MM.1S (cell line): ENCODE data around the gene AHCYL2.

Experiments used
- DNase-seq: peaks from one replicate; pipeline ENCODE4 v3.0.0-alpha.2; 2015
- H2AFZ ChIP-seq: fragments of 300-600 bp; sonication (generic); 2 replicates; pipeline ENCODE4 v1.6.0; 2016; ENCODE audit warnings: antibody characterized with exemption, low read length
- H3F3A ChIP-seq: fragments of 300-600 bp; sonication (generic); 2 replicates; pipeline ENCODE4 v1.6.1; 2016; ENCODE audit warnings: mild to moderate bottlenecking, antibody characterized with exemption, low read length, moderate library complexity, mixed read lengths; ENCODE audit not compliant: insufficient read depth
- H3K27ac ChIP-seq: fragments of 300-600 bp; sonication (generic); 2 replicates; pipeline ENCODE4 v1.5.1; 2016; ENCODE audit warnings: mild to moderate bottlenecking, low read length
- H3K27me3 ChIP-seq: fragments of 300-600 bp; sonication (generic); replicated peaks from 2 replicates; pipeline ENCODE4 v1.6.0; 2016; ENCODE audit warnings: low read length; ENCODE audit not compliant: insufficient read depth
- H3K36me3 ChIP-seq: fragments of 300-600 bp; sonication (generic); replicated peaks from 2 replicates; pipeline ENCODE4 v1.6.1; 2016; ENCODE audit warnings: mild to moderate bottlenecking, low read length, mixed read lengths; ENCODE audit not compliant: insufficient read depth
- H3K4me1 ChIP-seq: fragments of 300-600 bp; sonication (generic); 2 replicates; pipeline ENCODE4 v1.6.1; 2016; ENCODE audit warnings: low read length, mixed read lengths
- H3K4me2 ChIP-seq: fragments of 300-600 bp; sonication (generic); 2 replicates; pipeline ENCODE4 v1.6.0; 2016; ENCODE audit warnings: low read depth, low read length
- H3K4me3 ChIP-seq: fragments of 300-600 bp; sonication (generic); 2 replicates; pipeline ENCODE4 v1.5.1; 2016; ENCODE audit warnings: low read length, mixed read lengths
- H3K79me2 ChIP-seq: fragments of 300-600 bp; sonication (generic); 2 replicates; pipeline ENCODE4 v1.6.1; 2016; ENCODE audit warnings: mixed run types, low read length, mixed read lengths
- H3K9ac ChIP-seq: fragments of 300-600 bp; sonication (generic); 2 replicates; pipeline ENCODE4 v1.6.1; 2016; ENCODE audit warnings: low read length, mixed read lengths
- H3K9me2 ChIP-seq: fragments of 300-600 bp; sonication (generic); replicated peaks from 2 replicates; pipeline ENCODE4 v1.6.1; 2016; ENCODE audit warnings: mild to moderate bottlenecking, low read length, mixed read lengths; ENCODE audit not compliant: insufficient read depth
- H3K9me3 ChIP-seq: fragments of 300-600 bp; sonication (generic); replicated peaks from 2 replicates; pipeline ENCODE4 v1.6.1; 2016; ENCODE audit warnings: mild to moderate bottlenecking, low read length, mixed read lengths; ENCODE audit not compliant: insufficient read depth
- H4K20me1 ChIP-seq: fragments of 300-600 bp; sonication (generic); 2 replicates; pipeline ENCODE4 v1.6.1; 2016; ENCODE audit warnings: mild to moderate bottlenecking, low read length, moderate library complexity, mixed read lengths; ENCODE audit not compliant: insufficient read depth
- CTCF ChIP-seq: fragments of 300-600 bp; sonication (generic); IDR thresholded peaks from 2 replicates; pipeline ENCODE4 v1.5.1; 2016; ENCODE audit warnings: antibody characterized with exemption, low read length, mixed read lengths
- EZH2 ChIP-seq: fragments of 300-600 bp; sonication (generic); optimal IDR thresholded peaks from 2 replicates; pipeline ENCODE3; 2017; ENCODE audit warnings: low read depth, mild to moderate bottlenecking, antibody characterized with exemption, low read length, mixed read lengths
- EZH2phosphoT487 ChIP-seq: fragments of 300-600 bp; sonication (generic); IDR thresholded peaks from 2 replicates; pipeline ENCODE4 v1.6.1; 2018; ENCODE audit warnings: antibody characterized with exemption, low read length

AHCYL2 gene

GRCh38 chr7:129327076-129327475 lies 102.2 kb downstream of the AHCYL2 start:
- TF ChIP-seq CTCF, result no peak
- TF ChIP-seq EZH2phosphoT487, result no peak
- no peak for TF ChIP-seq EZH2
- H3K27ac ChIP-seq, result no peak overlapping the region
- H3K4me2 ChIP-seq, result no peak overlapping the region
- no peaks in the 10 kb centered on the region for H3K9me2 ChIP-seq
- H3K9ac ChIP-seq, result no peak overlapping the region
- no peak for DNase-seq
- H2AFZ ChIP-seq, result no peak overlapping the region
- no peaks in the 10 kb centered on the region for H3K36me3 ChIP-seq
- no peaks in the 10 kb centered on the region for H3K9me3 ChIP-seq
- H3K4me1 ChIP-seq, result no peaks in the 10 kb centered on the region
- no peaks in the 10 kb centered on the region for H3K27me3 ChIP-seq
- H3F3A ChIP-seq, result no peaks in the 10 kb centered on the region
- no peaks in the 10 kb centered on the region for H4K20me1 ChIP-seq
- no peaks in the 10 kb centered on the region for H3K79me2 ChIP-seq
- H3K4me3 ChIP-seq, result no peak overlapping the region

- H3K9ac ChIP-seq, result no peak overlapping the region
- no peaks in the 10 kb centered on the region for H3K9me3 ChIP-seq
- no peaks in the 10 kb centered on the region for H3F3A ChIP-seq
- no peaks in the 10 kb centered on the region for H4K20me1 ChIP-seq
- H3K9me2 ChIP-seq, result no peaks in the 10 kb centered on the region
- no peak overlapping the region for H3K27ac ChIP-seq
- no peak overlapping the region for H3K4me2 ChIP-seq
- no peaks in the 10 kb centered on the region for H3K79me2 ChIP-seq
- H2AFZ ChIP-seq, result no peak overlapping the region
- no peak for TF ChIP-seq EZH2phosphoT487
- TF ChIP-seq CTCF, result no peak
- no peak for TF ChIP-seq EZH2
- no peaks in the 10 kb centered on the region for H3K4me1 ChIP-seq
- no peaks in the 10 kb centered on the region for H3K27me3 ChIP-seq
- no peaks in the 10 kb centered on the region for H3K36me3 ChIP-seq
- DNase-seq, result no peak
- no peak overlapping the region for H3K4me3 ChIP-seq
These were observed 107.6 kb downstream of the AHCYL2 start for GRCh38 chr7:129332254-129333035.

GRCh38 chr7:129334473-129334872 lies 109.6 kb downstream of the AHCYL2 start:
- Histone ChIP-seq H3K4me3 (no peak overlapping the region), H4K20me1 (no peaks in the 10 kb centered on the region), H3K4me1 (no peaks in the 10 kb centered on the region), H3K27ac (no peak overlapping the region), H3K79me2 (no peaks in the 10 kb centered on the region), H3K27me3 (no peaks in the 10 kb centered on the region), H3K9ac (no peak overlapping the region), H3F3A (no peaks in the 10 kb centered on the region), H3K9me2 (no peaks in the 10 kb centered on the region), H3K9me3 (no peaks in the 10 kb centered on the region), H3K36me3 (no peaks in the 10 kb centered on the region), H2AFZ (no peak overlapping the region), H3K4me2 (no peak overlapping the region)
- no peak for DNase-seq
- TF ChIP-seq EZH2 (no peak), CTCF (no peak; the same call in 1 of the 2 replicates), EZH2phosphoT487 (no peak)
